Muscle layer of colon (tissue), 2 donors: ENCODE data around the gene SPTSSA.
"Not testable (repeated sequence)": the region's sequence is repeated elsewhere in the genome, so short reads cannot be mapped to it uniquely, and the experiment has no call there.

Experiments used
- H3K27ac ChIP-seq: one replicate; pipeline ENCODE4 v1.7.0; 2013; ENCODE audit warnings: low read depth, mild to moderate bottlenecking, low read length, moderate library complexity
- H3K27me3 ChIP-seq, 2 donors: one replicate each; pipeline ENCODE4 v1.7.0; 2013; ENCODE audit warnings: low read length in 2 of 2, mild to moderate bottlenecking in 2 of 2; ENCODE audit not compliant: insufficient read depth in 2 of 2, control insufficient read depth in 1 of 2
- H3K36me3 ChIP-seq: one replicate; pipeline ENCODE4 v1.7.0; 2013; ENCODE audit warnings: mild to moderate bottlenecking, low read length; ENCODE audit not compliant: insufficient read depth
- H3K4me1 ChIP-seq: one replicate; pipeline ENCODE4 v1.7.0; 2013; ENCODE audit warnings: mild to moderate bottlenecking, low read length; ENCODE audit not compliant: insufficient read depth
- H3K4me3 ChIP-seq, 2 donors: one replicate each; pipeline ENCODE4 v1.7.0; 2013; ENCODE audit warnings: low read length in 2 of 2, low read depth in 1 of 2, mild to moderate bottlenecking in 1 of 2, moderate library complexity in 1 of 2
- H3K9ac ChIP-seq: one replicate; pipeline ENCODE4 v1.7.0; 2013; ENCODE audit warnings: low read length
- H3K9me3 ChIP-seq: one replicate; pipeline ENCODE4 v1.7.0; 2013; ENCODE audit warnings: mild to moderate bottlenecking, low read length
- donor health status: abdominal sarcoma.
- donor health status: Adenocarcinoma of cecum.

The SPTSSA gene

DNA sequence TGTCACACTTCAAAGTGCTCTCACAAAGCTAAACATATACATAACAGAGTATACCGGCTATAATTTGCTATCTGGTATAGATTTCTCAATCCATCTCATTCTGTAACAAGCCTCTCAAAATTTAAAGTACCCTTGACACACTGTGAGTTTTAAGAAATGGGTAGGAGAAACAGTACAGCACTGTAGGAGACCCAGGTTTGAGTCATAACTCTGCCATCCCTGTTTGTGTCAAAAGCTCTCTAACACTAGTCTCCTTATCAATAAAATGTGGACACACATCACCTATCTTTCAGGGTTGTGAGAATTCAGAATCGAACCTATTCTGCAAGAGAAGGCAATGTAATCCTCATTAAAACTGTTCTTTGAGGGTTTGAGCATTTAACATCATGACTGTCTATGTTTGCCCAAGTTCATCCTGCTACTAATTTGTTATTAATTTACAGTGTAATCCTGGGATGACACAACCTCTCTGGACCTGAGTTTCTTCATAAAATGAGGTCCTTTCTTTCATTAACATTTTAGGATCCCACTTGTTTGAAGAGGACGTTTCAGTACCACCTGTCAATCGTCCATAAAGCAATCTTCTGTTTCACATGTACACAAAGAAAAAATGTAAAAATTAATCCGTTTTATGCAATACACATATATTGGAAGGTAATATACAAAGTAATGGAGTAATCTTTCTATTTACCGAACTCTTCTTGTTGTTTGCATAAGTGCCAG, 12.1 kb downstream of the SPTSSA start:
- no peak overlapping the region for H3K27ac ChIP-seq
- H3K36me3 ChIP-seq: no peaks in the 10 kb centered on the region

GRCh38 chr14:34439090-34439489, 22.9 kb downstream of the SPTSSA start:
- Histone ChIP-seq H3K27me3 (no peaks in the 10 kb centered on the region), H3K27ac (no peak overlapping the region), H3K9ac (no peak overlapping the region), H3K4me1 (peaks cover 11% of the 10 kb centered on the region), H3K4me3 (no peak overlapping the region), H3K36me3 (no peaks in the 10 kb centered on the region), H3K9me3 (no peaks in the 10 kb centered on the region)

More for the DNA sequence above, 12.1 kb downstream of the SPTSSA start:
- no peak overlapping the region for H3K4me3 ChIP-seq
- H3K9me3 ChIP-seq: no peaks in the 10 kb centered on the region
- no peaks in the 10 kb centered on the region for H3K4me1 ChIP-seq
- no peaks in the 10 kb centered on the region for H3K27me3 ChIP-seq
- no peak overlapping the region for H3K9ac ChIP-seq

- Histone ChIP-seq H3K4me1 (peaks cover 11% of the 10 kb centered on the region), H3K4me3 (no peak overlapping the region), H3K36me3 (no peaks in the 10 kb centered on the region), H3K9me3 (no peaks in the 10 kb centered on the region), H3K27ac (no peak overlapping the region), H3K9ac (no peak overlapping the region), H3K27me3 (no peaks in the 10 kb centered on the region)
Observed at GRCh38 chr14:34438438-34438837, 23.6 kb downstream of the SPTSSA start.

DNA sequence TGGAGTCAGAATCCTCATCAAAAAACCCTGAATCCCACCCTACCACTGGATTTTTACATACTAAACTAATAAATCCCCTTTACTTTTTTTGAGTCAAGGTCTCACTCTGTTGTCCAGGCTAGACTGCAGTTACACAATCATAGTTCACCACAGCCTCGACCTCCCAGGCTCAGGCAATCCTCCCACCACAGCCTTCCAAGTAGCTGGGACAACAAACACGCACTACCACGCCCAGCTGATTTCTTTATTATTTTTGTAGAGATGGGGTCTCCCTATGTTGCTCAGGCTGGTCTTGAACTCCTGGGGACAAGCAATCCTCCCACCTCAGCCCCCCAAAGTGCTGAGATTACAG, 24.3 kb downstream of the SPTSSA start:
- no peak overlapping the region for H3K27ac ChIP-seq
- H3K9ac ChIP-seq: no peak overlapping the region
- no peak overlapping the region for H3K4me3 ChIP-seq
- no peaks in the 10 kb centered on the region for H3K36me3 ChIP-seq
- H3K9me3 ChIP-seq: no peaks in the 10 kb centered on the region
- no peaks in the 10 kb centered on the region for H3K27me3 ChIP-seq
- H3K4me1 ChIP-seq: peaks cover 11% of the 10 kb centered on the region

DNA sequence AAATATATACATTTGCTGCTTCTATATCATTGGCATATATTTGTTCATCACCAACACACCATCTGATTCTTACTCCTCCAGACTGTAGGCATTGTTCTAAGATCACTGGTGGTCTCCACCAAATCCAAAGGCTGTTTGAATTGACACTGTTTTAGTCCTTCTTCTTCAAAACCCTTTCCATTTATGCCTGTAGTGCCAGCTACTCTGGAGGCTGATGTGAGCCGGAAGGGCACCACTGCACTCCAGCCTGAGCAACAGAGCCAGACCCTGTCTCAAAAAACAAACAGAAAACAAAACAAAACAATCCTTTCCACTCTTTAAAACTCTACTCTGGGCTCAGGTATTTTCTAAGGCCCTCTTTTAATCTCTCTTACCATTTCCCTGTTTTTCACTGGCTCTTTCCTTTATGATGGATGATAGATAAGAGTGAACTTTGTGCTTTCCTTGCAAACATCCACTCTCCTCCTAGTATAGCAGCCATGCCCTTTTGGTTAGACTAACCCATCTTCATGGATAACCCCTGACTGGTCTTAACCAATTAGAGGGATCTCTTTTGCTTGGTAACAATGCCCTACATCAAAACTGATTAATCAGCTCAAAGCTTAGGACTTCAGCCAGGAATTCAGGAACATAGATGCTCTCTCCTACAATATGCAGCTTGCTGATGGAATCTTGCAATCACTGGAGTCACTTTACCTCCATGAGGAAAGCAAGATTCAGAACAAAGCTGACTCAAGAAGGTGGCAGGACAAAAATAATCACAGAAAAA, 24.9 kb downstream of the SPTSSA start:
- peaks cover 11% of the 10 kb centered on the region for H3K4me1 ChIP-seq
- H3K9me3 ChIP-seq: no peaks in the 10 kb centered on the region
- no peak overlapping the region for H3K4me3 ChIP-seq
- no peaks in the 10 kb centered on the region for H3K36me3 ChIP-seq
- H3K27me3 ChIP-seq: no peaks in the 10 kb centered on the region
- H3K9ac ChIP-seq: no peak overlapping the region
- no peak overlapping the region for H3K27ac ChIP-seq

DNA sequence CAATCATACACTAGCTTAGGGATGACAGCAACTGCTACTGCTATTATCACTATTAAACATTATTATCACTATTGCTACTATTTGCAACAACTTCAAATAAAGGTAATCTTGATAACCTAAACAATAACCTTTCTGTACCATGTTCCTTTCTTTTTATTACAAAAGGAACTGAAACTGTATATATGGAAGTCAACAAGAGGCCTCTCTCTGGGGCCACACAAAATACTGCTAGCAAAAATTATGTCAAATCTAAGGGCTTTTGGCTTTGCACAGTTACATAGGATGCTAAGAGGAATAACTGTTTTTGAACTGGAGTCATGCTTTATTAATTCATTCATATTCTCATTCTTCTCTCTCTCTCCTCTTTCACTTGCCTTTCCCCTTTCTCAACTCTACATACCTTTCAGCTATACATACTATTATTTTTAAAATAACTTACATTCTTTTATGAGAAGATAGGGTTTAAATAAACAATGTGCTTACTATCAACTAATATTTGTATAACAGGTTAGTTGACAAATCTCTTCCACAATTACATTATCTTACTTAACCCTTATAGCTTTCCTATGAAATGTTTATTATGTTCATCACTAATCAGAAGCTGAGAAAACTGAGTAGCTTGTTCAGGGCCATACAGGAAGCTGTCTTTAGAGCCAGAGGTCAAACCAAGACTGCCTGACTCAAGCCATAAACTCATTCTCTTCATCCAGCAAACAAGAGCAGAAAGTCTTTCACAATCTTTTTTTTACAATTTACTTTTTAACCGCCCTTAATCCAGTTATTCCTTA, 25.7 kb downstream of the SPTSSA start:
- H3K4me1 ChIP-seq: peaks cover 7% of the 10 kb centered on the region
- no peaks in the 10 kb centered on the region for H3K9me3 ChIP-seq
- no peak overlapping the region for H3K4me3 ChIP-seq
- H3K9ac ChIP-seq: no peak overlapping the region
- H3K27ac ChIP-seq: no peak overlapping the region
- no peaks in the 10 kb centered on the region for H3K36me3 ChIP-seq
- no peaks in the 10 kb centered on the region for H3K27me3 ChIP-seq

GRCh38 chr14:34433957-34434356, 28.1 kb downstream of the SPTSSA start:
- Histone ChIP-seq H3K9ac (no peak overlapping the region), H3K36me3 (no peaks in the 10 kb centered on the region), H3K27me3 (no peaks in the 10 kb centered on the region), H3K9me3 (no peaks in the 10 kb centered on the region), H3K4me3 (no peak overlapping the region), H3K4me1 (peaks cover 3% of the 10 kb centered on the region), H3K27ac (no peak overlapping the region)

GRCh38 chr14:34428102-34428466, 34.0 kb downstream of the SPTSSA start:
- not testable (repeated sequence) for H3K4me1 ChIP-seq, H3K4me3 ChIP-seq, H3K27me3 ChIP-seq, H3K9me3 ChIP-seq, H3K27ac ChIP-seq, H3K36me3 ChIP-seq, H3K9ac ChIP-seq

DNA sequence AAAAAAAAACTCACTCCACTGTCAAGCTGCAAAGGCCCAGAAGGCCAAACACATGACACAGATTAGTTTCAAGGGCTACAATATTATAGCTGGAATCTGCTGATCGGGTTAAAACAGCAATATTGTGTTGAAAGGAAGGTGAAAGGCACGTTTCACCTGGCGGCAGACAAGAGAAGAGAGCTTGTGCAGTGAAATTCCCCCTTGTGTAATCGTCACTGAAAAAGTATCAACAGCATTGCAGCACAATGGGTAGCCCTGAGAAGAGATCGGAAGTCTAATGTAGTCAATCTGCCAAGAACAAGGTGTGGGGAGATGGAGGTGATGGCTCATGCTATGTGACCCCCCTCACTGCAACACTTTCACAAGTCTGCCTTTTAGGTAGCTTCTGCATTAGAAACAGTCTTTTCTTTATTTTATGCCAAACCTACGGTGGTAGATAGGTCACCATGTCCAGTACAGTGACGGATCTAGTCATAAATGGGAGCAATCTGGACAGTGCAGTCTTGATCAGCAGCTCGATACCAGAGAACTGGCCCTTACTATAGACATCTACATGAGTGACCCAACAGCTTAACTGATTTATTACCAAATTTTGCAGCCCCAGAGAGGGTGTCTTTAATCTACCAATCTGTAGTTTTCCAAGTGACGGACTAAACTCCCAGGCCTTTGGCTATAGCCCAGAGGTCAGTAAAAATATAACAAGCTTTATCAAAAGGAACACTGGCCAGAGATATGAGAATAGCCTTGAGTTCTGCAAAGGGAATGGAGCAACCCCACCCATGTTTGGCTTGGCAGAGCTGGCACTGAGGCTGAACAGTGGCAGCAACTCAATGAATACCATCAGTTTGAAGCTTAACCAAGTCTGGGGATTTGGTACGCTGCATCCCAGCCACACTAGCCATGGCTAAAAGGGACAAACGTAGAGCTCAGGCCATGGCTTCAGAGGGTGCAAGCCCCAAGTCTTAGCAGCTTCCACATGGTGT, 35.4 kb downstream of the SPTSSA start:
- no peaks in the 10 kb centered on the region for H3K4me1 ChIP-seq
- no peaks in the 10 kb centered on the region for H3K36me3 ChIP-seq
- H3K9me3 ChIP-seq: no peaks in the 10 kb centered on the region
- H3K4me3 ChIP-seq: no peak overlapping the region
- H3K27me3 ChIP-seq: no peaks in the 10 kb centered on the region
- H3K27ac ChIP-seq: no peak overlapping the region
- no peak overlapping the region for H3K9ac ChIP-seq

GRCh38 chr14:34425095-34425851, 36.8 kb downstream of the SPTSSA start:
- Histone ChIP-seq H3K9me3 (no peaks in the 10 kb centered on the region), H3K27ac (no peak overlapping the region), H3K4me3 (no peak overlapping the region)

More at GRCh38 chr14:34425095-34425851, 36.8 kb downstream of the SPTSSA start:
- no peaks in the 10 kb centered on the region for H3K36me3 ChIP-seq
- H3K9ac ChIP-seq: no peak overlapping the region
- H3K4me1 ChIP-seq: no peaks in the 10 kb centered on the region
- no peaks in the 10 kb centered on the region for H3K27me3 ChIP-seq
